HG03103 (cell line): Measurements from ENCODE around the gene ITPKB.
"Not testable (repeated sequence)": the region's sequence is repeated elsewhere in the genome, so short reads cannot be mapped to it uniquely, and the experiment has no call there.

Experiments
- ATAC-seq: cut with Tn5 transposase; IDR thresholded peaks from one replicate; pipeline ENCODE4 v1.9.1; 2021; ENCODE audit warnings: low read depth; ENCODE audit not compliant: unreplicated experiment

Gene ITPKB

DNA sequence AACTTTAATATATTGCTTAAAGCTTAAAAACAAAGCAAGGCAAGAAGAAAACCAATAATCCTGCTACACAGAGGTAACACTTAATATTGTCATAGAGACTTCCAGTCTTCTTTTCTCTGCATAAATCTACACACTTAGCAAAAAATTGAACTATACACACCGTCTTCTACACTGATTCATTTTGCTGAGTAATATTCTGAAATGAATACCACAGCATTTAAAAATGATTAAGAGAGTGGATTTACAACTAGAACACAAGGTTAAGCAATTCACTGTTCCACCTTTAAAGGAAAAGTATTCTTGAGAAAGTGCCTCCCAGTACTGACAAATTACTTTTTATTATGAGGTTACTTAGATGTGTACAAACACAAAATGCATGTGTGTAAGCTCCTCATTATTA is 22.2 kb upstream of the ITPKB start:
- no peak for ATAC-seq

DNA sequence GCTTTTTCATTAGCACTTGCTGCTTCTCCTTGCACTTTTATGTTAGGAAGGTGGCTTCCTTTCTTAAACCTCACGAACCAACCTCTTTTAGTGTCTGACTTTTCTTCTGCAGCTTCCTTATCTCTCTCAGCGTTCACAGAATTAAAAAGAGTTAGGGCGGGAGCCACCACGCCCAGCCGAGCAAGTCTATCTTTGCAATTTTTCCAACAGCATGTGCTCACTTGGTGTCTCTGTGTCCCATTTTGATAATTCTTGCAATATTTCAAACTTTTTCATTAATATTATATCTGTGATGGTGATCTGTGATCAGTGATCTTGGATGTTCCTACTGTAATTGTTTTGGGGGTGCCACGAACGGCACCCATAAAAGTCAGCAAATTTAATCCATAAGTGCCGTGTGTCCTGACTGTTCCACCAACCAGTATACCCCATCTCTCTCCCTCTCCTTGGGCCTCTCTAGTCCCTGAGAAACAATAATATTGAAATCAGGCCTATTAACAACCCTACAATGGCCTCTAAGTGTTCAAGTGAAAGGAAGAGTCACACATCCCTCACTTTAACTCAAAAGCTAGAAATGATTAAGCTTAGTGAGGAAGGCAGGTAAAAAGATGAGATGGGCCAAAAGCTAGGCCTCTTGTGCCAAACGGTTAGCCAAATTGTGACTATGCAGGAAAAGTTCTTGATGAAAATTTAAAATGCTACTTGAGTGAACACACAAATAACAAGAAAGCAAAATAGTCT is 15.9 kb upstream of the ITPKB start:
- ATAC-seq = no peak

DNA sequence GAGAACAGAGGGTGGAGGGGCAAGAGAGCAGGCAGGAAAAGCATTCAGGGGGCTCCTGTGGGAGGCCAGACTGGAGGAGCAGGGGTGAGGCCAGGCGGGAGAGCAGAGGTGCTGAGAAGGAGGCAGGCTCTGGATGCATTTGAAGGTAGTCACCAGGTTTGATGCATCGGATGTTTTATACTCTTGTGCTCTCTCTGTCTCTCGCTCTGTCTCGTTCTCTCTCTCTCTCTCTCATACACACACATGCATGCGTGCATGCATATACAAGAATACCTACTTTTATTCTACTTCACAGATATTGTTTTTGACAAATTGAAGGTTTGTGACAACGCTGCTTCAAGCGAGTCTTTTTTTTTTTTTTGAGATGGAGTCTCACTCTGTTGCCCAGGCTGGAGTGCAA is 15.0 kb upstream of the ITPKB start:
- ATAC-seq = no peak

DNA sequence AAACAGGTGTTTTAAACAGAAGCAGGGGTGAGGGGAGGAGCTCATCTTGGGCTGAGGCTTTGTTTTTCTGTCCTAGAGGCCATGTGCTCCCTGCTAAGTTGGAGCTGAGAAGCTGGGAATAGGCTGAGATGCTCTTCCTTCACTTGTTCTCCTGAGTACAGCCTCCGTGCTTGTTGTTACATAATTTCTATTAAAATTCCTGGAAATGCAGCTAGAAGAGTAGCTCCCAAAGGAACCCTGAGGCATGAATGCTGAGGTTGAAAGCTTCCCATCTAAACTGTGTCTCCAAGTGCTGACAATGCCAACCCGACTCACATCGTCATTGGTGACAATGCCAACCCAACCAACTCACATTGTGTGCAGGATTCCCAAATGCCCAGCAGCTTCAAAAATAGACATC is 12.6 kb upstream of the ITPKB start:
- ATAC-seq = no peak

DNA sequence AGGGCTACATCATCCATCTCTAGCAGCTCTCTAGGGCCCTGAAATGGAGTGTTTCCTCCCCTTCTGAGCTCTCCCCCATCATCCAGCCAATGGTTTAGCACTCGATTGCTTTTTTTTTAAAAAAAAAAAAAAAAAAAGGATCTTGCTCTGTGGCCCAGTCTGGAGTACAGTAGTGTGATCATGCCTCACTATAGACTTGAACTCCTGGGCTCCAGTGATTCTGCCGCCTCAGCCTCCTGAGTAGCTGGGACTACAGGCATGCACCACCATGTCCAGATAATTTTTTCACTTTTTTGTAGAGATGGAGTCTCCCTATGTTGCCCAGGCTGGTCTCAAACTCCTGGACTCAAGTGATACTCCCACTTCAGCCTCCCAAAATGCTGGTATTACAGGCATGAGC is 12.1 kb upstream of the ITPKB start:
- ATAC-seq = no peak

DNA sequence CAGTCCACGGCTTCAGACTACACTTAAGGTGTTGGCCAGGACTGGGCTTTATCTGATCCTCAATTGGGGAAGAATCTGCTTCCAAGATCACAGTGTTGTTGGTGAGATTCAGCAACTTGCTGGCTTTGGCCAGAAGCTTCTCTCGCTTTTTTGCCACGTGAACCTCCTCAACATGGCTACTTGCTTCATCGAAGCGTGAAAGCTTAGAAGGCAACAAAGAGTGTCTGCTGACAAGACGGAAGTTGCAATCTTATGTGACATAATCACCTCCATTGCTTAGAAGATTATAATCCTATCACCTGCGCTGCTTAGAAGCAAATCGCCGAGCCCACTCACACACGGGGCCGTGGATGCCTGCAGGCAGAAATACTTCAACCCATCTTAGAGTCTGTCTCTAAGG is 10.4 kb upstream of the ITPKB start:
- no peak for ATAC-seq

DNA sequence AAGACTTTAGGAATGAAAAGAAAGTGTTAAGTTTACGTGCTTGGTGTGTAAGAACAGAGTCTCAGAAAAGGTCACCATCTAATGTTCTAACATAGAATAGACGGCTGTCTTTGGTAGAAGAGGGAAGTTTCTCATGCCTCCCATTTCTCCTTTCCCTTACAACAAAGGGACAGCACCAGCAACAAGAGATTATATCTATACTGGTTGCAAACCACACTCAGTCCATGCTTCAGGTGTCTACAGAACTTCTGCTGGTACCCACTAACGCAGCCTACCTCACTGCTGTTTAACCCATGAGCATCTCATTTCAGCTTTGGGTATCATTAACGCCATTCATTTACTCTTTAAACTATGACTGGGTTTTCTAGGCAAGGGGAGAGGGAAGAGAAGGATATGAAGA is 9.2 kb upstream of the ITPKB start:
- ATAC-seq = no peak

DNA sequence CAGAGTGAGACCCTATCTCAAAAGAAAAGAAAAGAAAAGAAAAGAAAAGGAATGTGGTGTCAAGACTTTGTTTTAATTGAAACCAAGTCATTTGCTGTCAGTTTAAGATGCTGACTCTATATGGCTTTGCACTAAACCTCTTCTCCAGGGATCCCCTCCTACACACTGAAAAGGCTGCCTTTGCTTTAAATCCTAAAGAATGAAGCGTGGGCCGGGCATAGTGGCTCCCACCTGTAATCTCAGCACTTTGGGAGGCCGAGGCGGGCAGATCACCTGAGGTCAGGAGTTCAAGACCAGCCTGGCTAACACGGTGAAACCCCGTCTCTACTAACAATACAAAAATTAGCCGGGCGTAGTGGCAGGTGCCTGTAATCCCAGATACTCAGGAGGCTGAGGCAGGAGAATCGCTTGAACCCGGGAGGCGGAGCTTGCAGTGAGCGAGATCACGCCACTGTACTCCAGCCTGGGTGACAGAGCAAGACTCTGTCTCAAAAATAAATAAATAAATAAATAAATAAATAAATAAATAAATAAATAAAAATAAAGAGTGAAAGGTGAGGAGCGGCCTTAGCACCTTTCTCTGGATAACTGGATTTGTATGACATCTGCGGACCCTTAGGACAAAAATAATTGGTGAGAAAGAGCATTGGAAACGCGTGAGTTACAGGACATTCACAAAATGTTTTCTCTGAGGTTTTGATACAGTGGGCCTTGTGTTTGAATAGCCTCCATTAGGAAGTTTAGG is 8.6 kb upstream of the ITPKB start:
- ATAC-seq = not testable (repeated sequence)

DNA sequence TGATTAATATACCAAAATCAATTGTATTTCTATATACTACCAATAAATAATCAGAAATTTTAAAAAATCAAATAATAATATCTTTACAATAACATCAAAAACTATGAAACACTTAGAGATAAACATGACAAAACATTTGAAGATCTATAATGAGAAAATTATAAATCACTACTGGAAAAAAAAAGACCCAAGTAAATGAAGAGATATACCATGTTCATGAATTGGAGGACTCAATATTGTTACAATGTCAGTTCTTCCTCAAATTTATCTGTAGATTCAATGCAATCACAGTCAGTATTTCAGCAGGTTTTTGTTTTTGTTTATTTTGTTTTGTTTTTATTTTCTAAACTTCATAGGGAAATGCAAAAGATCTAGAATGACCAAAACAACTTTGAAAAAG is 4.2 kb upstream of the ITPKB start:
- ATAC-seq = no peak

DNA sequence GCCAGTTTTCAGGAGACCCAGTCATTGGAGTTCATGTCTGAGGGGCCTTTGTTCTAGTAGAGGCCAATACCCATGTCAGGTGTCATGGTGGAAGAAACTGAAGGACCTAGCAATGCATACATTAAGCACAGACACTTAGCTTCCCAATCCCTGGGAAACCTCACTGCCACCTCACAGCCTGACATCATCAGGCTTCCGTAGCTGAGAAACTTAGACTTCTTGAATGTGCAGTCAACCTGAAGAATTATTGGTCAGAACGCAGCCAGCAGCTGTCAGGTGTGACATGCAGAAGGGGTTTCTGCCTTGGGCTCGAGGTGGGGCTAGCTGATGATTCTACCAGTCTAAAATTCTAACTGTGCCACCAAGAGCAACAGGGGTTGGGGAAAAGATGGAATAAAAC is 1.9 kb upstream of the ITPKB start:
- no peak for ATAC-seq

DNA sequence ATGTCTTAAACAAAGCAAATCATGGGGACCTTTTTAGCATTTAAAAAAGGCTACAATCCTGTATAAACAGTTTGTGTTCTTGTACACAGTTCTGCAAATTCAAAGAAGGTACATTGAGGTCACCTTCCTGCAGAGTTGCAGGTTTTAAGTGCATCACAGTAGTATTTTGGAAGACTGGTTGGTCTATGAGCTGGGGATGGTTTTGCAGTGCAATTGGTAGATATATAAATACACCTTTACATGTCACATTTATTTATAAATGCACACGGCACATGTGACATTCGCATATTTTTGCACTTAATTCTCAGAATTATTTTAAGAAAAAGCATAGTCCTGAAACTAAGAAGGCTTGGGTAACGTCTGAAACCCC is 599 bp upstream of the ITPKB start:
- no peak for ATAC-seq

DNA sequence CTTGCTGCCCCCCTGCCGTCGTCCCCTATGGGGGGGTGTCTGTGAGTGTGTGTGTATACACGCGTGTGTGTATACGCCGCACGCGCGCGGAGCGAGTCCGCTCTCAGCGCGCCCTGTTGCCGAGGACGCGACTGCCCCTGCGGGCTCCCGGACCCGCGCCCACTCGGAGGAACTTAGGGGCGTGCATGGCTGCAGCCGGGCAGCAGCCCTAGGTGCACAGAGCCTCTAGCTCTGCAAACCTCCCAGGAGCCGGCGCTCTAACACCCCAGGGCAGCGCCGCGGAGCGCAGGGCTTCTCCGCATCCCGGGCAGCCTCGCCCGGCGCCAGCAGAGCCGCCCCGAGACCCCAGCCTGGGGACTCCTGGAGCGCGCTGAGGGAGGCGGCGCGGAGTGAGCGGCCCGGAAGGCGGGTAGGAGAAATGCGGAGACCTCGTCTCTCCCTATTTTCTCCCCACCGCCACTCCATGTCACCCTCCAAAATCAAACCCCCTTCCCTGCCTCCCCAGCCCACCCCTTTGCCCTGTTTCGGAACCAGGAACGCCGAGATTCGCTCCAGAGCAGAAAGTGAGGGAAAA is 574 bp downstream of the ITPKB start:
- no peak for ATAC-seq

DNA sequence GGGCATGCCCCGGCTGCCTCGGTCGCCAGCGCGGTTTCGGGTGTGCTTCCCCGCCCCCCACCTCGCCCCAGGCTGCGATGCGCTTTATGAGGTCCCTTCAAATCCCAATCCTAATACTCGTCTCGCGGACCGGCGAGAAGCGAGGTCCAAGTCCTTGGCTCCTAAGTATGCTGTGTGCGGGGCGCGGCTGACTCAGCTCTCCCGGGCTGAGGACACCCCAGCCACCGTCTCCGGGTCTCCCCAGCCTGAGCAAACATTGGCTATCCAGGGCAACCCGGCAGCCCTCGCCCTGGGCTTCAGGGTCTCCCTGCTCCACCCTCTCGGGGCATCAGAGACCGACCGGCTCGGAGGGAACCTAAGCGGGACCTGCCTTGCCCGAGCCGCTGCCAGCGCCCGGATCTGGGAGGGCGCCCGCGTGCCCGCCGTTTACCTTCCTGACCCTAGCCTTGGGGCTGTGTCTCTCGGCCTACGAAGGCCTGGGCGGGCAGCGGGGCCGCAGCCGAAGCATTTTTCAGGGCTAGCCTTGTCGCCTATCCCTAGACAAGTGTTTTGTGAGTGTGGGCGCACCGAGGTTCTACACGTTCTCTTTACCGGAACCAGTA is 1.2 kb downstream of the ITPKB start:
- ATAC-seq = no peak

DNA sequence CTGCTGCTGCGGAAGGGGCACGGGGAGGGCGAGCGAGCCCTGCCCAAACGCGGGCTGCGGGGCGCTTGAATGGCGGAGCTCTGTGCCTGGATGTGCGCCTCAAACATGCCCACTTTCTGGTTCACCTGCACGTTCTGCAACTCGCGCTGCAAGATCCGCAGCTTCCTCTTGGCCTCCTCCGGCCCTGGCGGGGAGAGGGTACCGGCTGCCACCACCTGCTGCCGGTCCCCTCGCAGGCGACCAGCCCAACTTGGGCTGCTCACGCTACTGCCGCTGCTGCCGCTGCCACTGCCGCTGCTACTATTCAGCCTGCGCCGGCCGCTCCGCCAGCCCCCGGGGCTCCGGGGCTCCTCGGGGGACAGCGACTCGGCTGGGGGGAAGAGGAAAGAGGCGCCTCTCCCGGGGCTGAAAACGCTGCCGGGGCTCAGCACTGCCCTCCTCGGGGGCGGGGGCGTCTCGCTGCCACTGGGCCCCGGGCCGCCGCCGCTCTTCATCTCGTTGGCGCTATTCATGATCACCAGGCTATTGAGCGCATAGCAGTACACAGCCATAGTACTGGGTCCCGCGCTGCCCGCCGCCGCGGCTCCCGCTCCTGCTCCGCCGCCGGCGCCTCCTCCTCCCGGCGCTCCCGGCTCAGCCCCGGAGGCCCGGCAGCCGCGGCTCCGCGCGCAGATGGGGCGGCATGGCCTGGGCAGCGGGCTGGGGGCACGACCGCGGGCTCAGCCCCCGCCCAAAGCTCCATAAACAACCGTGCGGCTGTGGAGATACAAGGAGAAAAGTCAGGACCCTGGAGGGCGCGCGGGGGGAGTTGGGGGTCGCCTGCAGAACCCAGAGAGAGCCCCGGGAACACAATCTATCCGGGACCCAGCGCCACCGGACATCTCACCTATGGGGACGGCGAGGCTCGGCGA is 1.9 kb downstream of the ITPKB start:
- peak; percentile 37 for ATAC-seq

DNA sequence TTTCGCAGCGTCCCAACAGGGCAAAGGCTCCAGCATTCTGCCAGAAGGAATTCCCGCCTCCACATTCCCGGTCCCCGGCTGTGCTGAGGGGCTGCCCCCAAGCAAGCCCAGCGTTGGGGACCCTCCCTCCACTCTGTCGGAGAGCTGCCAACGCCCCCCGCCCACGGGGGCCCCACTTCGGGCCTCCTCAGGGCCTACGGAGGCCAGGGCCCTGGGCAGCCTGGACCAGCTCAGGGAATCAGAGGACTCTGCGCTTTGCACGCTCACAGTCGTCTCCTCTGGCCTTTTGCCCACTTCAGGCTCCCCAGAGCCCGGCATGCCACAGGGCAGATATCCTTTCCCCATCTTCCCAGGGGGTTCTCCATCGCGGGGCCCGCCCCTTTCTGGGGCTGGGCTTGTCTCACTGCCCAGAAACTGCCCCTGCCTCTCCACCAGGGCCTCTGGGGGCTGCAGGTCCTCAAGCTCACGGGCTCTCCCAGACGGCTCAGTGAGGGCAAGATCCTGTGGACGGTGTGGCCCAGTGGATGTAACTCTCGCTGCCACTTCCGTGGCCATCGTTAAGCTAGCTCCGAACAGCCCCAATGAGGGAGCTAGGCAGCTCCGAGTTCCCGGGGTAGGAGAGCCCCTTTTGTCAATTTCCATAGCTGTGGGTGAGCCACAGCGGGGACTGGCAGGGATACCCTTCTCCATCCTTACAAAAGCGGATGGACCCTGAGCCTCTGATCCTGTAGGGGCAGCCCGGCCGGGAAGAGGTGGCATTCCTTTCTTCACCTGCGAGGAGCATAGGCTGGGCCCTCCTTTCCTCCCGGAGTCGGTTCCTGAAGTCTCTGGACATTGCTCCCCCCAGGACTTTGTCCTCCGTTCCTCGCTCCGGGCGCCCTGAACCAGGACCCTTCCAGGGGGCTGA is 2.8 kb downstream of the ITPKB start:
- ATAC-seq = no peak

DNA sequence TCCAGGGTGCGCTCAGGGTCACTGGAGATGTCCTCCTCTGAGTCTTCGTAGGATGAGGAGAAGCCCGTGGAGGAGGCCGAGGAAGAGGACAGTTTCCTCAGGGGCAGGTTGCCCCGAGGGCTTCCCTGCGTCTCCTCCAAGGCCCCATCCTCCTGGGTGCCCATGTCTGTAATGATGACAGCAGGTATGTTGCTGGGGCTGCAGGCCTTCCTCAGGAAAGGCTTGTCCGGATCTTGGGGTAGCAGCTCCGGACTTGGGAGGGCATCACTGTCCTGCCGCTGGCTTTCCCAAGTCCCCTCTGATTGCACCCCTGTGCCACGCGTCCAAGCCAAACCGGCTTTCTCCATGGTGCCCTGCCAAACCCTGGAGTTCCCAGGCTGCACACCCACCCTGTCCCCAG is 3.5 kb downstream of the ITPKB start:
- no peak for ATAC-seq

DNA sequence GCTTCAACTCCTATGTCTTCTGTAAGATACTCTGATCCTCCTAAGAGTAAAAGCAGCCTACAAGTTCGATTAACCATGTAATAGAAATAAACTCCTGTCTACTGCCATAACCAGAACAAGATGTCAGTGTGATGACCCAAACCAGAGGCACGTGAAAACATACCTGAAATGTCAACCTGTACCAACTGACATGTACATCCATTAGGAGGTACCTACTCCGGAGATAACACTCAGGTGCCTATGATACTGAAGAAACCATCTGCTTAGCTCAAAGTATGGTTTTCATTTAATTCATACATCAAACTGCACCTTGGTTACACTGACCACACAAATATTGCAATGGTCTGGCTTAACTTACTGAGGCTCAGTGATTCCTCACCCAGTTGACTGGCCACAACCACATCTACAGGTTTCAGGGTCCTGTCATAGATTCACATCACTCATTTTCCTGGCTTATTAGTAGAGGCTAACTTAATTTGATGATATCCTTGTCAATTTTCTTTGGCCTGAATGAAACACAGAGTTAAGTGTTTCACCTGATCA is 4.4 kb downstream of the ITPKB start:
- no peak for ATAC-seq

DNA sequence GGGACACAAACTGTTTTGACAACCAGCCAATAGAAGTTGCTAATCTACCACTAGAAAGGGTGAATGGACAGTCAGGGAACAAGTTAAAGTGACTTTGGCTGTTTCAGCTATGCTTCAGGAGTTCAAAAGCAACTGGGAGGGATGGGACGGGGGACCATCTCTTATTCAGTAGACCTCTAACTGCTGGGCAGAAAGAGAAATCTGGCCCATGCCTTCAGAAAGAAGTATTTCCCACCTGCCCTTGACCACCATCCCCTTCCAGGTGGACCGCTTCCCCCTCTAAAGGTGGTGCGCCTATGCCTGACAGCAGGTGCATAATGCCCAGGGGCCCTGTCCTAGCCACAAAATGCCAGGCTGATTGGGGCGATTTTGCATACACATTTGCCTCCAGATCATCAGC is 5.2 kb downstream of the ITPKB start:
- ATAC-seq = no peak

DNA sequence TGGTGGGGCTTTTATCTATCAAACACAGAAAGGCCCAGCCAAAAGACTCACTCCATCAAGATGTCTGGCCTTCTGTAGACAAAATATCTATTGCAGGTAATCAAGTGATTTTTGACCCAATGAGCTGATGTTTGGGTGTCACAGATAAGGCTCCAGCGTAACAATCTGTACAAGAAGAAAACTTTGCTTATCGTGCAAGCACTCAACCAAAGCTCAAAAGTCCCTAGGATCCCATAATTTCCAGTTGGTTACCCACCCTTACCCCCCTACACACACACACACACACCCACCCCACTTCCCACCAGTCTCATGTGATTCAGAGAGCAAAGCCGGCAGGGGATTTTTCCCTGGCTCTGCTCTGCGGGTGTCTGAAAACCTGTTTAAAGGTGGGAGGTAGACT is 5.8 kb downstream of the ITPKB start:
- ATAC-seq = no peak
